Epithelial cell of prostate (primary cell): ENCODE data around the gene RNF10.

Source experiments
- DNase-seq: peaks from one replicate; pipeline ENCODE4 v3.0.0-alpha.2; 2011; ENCODE audit warnings: low read depth, low spot score
- H3K27ac ChIP-seq: fragments of 450-650 bp; 2 replicates; pipeline ENCODE4 v1.5.1; 2017; ENCODE audit warnings: mild to moderate bottlenecking

RNF10 gene

GRCh38 chr12:120573560-120573959 is 39.4 kb downstream of the RNF10 start:
- no peak overlapping the region for H3K27ac ChIP-seq
- DNase-seq: no peak

- no peak for DNase-seq
Measured at GRCh38 chr12:120574106-120574505, 40.0 kb downstream of the RNF10 start.

DNA sequence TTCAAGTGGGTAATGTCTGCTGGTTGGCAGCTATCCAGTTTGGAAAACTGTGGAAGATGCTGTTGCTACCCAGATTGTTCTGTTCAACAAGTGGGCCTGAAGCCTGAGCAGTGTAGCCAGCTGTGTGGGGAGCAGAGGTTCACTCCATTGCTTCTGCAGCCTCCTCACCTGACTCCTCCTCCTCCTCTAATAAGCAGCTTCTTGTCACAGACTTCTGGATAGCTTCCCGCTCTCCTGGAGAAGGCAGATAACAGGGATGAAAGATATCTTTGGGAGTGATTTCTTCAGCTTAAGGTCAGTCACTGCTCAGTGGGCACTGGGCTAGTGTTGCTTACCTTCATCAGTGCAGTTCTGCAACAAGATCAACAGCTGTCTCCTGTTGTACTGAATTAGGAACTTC is 45.0 kb downstream of the RNF10 start:
- H3K27ac ChIP-seq: no peak overlapping the region
- DNase-seq: no peak

More at GRCh38 chr12:120574106-120574505, 40.0 kb downstream of the RNF10 start:
- H3K27ac ChIP-seq: no peak overlapping the region

- DNase-seq: peak; percentile 92
- H3K27ac ChIP-seq: peak within 1 kb of the TSS; percentile 49
Measured at GRCh38 chr12:120580787-120581723, 46.9 kb downstream of the RNF10 start, which contains the start of gene POP5. TSS of gene POP5 (minus strand) at chr12:120581402. CDS start at chr12:120581362, 40 bp downstream.

- H3K27ac ChIP-seq: peak overlapping the region; percentile 49
Measured at GRCh38 chr12:120581998-120582397, 47.8 kb downstream of the RNF10 start.

GRCh38 chr12:120583478-120584030 is 49.4 kb downstream of the RNF10 start:
- H3K27ac ChIP-seq: no peak overlapping the region
- no peak for DNase-seq

More at GRCh38 chr12:120581998-120582397, 47.8 kb downstream of the RNF10 start:
- no peak for DNase-seq

DNA sequence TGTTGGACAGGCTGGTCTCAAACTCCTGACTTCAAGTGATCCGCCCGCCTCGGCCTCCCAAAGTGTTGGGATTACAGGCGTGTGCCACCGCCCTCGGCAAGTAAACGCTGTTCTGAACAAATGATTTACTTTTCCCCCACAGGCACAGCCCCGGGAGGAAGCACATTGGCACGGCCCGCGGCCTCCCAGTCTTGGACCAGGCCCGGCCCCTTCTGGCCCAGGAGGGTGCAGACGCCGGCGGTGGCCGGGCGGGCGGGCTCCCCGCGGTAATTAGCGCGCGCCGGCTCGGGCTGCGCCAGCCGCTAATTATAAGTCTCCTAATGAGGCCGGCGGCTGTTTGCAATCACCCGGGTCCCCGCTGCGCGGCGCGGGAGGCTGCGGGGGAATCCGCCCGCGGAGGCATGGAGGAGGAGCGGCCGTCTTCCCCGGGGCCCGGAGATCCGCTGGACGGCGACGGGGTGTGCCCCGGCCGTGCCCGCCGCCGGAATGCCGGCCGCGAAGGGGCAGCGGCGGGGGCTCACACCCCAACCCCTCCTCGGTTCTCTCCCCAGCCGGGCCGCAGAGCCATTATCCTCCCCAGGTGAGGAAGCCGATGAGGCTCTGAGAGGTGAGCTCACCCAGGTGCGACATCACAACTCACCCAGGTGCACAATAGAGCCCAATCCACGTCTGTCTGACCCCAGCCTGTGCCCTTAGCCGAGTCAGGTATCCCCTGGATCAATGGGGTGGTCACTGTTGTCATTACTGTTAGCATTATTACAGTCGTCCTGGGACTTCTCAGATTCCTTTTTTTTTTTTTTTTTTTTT is 50.4 kb downstream of the RNF10 start:
- H3K27ac ChIP-seq: no peak overlapping the region
- DNase-seq: no peak

DNA sequence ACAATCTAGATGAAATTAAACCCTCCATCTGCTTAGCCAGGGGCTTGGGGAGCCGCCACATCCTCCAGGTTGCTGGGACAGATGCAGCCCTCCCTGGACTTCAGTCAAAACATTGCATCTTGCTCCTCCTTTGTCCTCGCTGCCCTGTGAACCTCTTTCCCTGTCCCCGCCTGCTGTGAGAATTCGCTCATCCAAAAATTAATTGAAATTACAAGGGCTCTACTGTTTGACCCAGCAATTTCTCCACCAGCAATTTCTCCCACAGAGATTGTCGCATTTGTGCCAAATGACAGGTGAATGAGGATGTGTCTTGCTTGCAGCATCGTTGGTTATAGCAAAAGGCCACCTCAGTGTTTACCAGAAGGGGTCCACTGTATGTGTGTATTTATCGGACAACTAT is 52.0 kb downstream of the RNF10 start:
- H3K27ac ChIP-seq: no peak overlapping the region
- no peak for DNase-seq

DNA sequence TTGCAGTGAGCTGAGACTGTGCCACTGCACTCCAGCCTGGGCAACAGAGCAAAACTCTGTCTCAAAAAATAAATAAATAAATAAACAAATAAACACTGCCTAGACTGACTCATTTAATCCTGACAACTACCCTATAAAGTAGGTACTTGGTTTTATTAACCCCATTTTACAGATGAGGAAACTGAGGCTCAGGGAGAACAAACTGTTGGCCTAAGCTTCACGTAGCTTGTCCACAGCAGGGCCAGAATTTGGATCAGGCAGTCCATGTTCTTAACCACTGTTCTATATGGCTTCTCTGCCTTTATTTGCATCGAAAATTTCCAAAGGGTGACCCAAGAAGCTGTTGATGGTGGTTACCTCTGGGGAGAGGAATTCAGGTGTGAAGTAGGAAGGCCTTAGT is 52.7 kb downstream of the RNF10 start:
- H3K27ac ChIP-seq: no peak overlapping the region

DNA sequence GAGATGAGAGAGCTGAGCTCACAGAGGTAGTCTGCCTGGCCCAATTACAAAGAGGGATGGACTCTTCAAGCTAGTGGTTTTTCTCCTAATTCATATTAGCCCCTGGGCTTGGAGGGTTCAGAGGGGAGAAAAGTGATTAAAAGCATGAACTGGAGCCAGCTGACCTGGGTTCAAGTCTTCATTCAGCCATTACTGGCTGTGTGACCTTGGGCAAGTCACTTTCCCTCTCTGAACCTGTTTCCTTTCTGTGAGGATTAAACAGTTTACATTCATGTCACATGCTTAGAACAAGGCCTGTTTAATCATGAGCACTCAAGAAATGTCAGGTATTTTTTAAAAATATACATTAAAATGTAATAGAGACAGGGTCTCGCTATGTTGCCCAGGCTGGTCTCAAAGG is 54.2 kb downstream of the RNF10 start:
- no peak for DNase-seq

More for the DNA sequence above, 52.7 kb downstream of the RNF10 start:
- DNase-seq: no peak

DNA sequence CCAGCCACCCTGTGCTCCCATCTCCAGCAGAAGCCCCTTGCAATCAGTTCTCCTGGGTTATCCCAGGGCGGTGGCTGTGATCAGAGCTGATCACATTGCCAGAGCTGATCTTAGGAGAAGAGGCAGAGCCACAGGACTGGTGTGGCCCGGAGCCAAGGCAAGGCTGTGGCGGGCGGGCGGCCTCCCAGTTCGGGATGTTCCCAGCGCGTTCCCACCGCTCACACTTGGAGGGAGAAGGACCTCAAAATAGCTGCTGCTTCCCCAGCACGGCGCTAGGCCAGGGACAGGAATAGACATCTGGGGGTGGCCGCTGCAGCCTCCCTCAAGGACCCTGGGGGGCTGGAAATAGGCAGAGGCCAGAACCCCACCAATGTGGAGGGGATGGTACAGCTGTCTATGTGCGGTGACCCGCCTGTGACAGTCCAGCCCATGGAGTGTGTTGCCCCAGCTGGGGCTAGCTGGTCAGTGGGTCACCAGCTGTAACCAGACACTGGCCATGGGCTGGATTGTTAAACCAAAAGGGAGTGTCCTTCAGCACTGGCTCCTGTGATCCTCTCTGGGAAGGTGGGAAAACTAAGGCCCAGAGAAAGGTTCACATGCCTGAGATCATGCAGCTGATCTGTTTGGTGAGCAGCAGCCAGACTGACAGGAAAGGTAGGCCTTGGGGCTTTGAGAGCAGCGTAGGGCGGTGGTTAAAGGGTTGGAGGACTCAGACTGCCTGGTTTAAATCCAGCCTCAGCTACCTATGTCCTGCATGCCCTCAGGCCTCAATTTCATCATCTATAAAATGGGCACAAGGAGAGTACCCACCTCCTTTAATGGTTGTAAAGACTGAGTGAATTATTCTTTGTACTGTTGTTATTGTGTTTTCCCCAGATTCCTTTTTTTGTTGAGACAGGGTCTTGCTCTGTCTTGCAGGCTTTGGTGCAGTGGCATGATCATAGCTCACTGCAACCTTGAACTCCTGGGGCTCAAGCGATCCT is 55.1 kb downstream of the RNF10 start:
- H3K27ac ChIP-seq: no peak overlapping the region
- no peak for DNase-seq

More for the DNA sequence above, 54.2 kb downstream of the RNF10 start:
- H3K27ac ChIP-seq: no peak overlapping the region

DNA sequence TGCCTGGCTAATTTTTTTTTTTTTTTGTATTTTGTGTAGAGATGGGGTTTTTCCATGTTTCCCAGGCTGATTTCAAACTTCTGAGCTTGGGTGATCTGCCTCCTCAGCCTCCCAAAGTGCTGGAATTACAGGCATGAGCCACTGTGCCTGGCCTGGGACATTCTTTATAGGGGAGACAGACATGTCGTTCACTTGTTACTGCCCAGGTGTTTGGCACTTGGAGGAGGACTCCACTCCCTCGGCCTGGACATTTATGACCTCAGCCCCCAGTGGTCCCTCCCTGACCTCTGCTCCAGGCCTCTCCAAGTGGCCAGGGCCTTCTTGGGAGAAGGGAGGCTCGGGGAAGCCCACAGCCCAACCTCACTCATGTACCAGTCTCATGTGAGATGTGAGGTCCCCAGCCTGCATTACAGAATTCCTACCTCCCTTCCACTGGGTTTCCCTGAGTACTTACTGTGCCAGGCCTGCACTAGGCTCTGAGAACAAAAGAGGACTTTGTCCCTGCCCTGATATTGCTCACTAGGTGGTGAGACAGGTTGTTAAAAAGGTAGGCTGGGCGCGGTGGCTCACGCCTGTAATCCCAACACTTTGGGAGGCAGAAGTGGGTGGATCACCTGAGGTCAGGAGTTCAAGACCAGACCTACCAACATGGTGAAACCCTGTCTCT is 56.7 kb downstream of the RNF10 start:
- no peak overlapping the region for H3K27ac ChIP-seq
- no peak for DNase-seq

DNA sequence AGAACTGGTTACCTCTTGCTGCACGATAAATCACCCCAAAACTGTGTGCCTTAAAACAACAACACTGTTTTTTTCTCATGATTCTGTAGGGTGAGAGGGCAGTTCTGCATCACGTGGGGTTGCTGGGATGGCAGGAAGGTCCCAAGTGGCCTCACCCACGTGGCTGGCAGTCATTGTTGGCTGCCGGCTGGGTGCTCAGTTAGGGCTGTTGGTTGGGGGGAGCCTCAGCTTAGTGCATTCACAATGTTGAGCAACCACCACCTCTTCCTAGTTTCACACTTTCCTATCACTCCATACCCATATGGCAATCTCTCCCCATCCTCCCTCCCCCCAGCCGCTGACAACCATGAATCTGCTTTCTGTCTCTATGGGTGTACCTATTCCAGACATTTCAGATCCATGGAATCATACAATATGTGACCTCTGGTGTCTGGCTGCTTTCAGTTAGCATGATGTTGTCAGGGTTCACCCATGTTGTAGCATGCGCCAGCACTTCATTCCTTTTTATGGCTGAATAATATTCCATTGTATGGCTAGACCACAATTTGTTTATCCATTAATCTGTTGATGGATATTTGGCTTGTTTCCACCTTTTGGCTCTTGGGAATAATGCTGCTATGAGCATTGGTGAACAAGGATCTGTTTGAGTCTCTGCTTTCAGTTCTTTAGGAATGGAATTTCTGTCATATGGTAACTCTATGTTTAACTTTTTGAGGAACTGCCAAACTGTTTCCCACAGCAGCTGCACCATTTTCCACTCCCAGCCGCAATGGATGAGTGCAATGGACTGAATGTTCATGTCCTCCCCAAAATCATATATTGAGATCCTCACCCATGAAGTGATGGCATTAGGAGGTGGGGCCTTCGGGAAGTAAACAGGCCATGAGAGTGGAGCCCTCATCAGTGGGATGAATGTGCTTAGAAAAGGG is 58.2 kb downstream of the RNF10 start:
- no peak overlapping the region for H3K27ac ChIP-seq
- DNase-seq: no peak

DNA sequence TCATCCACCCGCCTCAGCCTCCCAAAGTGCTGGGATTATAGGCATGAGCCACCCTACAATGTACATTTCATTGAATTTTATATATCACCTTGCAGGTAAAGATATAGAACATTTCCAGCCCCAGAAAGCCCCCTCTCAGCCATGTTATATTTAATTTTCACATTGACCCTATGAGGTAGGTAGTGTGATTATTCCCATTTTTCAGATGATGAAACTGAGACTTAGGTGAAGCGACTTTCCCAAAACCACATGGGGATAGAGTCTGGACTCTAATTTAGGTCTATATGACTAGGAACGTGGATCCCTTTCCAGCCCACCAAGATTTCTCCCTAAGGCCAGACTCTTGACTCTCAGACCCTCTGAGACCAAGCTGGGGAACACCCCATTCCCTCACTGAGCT is 62.7 kb downstream of the RNF10 start:
- H3K27ac ChIP-seq: no peak overlapping the region
- DNase-seq: no peak

DNA sequence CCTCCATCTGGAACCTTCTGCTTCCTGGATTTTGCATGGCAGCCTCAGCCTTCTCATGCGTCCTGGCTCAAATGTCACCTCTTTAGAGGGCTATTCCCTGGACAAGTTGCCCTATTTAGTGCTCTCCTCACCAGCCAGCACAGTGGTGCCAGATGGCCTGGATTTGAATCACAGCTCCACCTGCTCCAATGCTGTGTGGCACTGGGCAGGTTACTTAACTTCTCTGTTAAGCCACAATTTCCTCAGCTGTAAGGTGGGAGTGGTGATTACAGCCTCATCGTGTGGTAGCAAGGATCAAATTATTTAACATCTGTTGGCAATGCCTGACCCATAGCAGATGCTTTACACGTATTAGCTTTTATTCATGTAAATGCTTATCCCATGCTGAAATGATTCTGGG is 63.7 kb downstream of the RNF10 start:
- H3K27ac ChIP-seq: no peak overlapping the region
- no peak for DNase-seq

- H3K27ac ChIP-seq: no peak overlapping the region
- no peak for DNase-seq
Measured at GRCh38 chr12:120598674-120599463, 64.7 kb downstream of the RNF10 start.
